Measurements from ENCODE around the gene MEGF9.

GRCh38 chr9:120659676-120660075 lies 54.6 kb downstream of the MEGF9 start:
- no peak for TF ChIP-seq POLR2AphosphoS5 (IDR thresholded peaks at IDR 0.05; ENCODE audit: low read depth, low read length)
- no peak for TF ChIP-seq POLR2A (IDR thresholded peaks at IDR 0.05; ENCODE audit: low read depth, low read length)

All from GM12891 (cell line).